ENCODE results near the gene RPS10. TPM values are rescaled to one million over a fixed set of nuclear protein-coding genes. Genes with fewer than 3 reads are reported as not detected.

Gene RPS10
- total and polyA plus RNA-seq, 2 donors (not counting 3 experiments of a cell fraction or from before 2014, with no cell fraction given) = 1,416 to 5,496 TPM

DNA sequence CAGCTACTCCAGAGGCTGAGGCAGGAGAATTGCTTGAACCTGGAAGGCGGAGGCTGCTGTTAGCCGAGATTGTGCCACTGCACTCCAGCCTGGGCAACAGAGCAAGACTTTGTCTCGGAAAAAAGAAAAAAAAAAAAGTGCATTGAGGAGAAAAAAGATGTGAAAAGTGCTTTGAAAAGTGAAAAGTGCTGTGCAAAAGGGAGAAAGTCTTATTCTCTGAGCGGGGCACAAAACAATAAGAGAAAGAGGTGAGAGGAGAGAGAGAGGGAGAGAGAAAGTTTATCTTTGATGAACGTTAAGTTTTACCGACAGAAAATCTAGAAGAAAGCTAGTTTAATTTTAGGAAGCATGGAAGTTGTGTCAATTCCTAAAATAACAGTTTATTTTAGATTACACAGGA is 36.1 kb upstream of the RPS10 start:
- Histone ChIP-seq H3K9me1 (replicated peaks; ENCODE audit: control insufficient read depth, extremely low read depth, insufficient read depth, low read length) (no peaks in the 10 kb centered on the region), H3K4me2 (ENCODE audit: insufficient read depth, low read length) (no peak overlapping the region), H3K36me3 (ENCODE audit: control insufficient read depth in 2 of 2, extremely low read depth in 1 of 2, insufficient read depth in 2 of 2, low read length in 2 of 2) (no peaks in the 10 kb centered on the region), H3K4me3 (replicated peaks in 1 of 3; ENCODE audit: insufficient read depth in 1 of 3, low read depth in 1 of 3, low read length in 3 of 3) (no peak overlapping the region), H4K20me1 (replicated peaks; ENCODE audit: control insufficient read depth, extremely low read depth, insufficient read depth, low read length) (no peaks in the 10 kb centered on the region), H3K9ac (replicated peaks; ENCODE audit: extremely low read depth, insufficient read depth, low read length) (no peak overlapping the region), H2AFZ (ENCODE audit: low read depth, low read length) (no peak overlapping the region), H3K79me2 (ENCODE audit: control insufficient read depth, insufficient read depth, low read length) (no peaks in the 10 kb centered on the region), H3K4me1 (ENCODE audit: control insufficient read depth, extremely low read depth, insufficient read depth, low read length) (no peaks in the 10 kb centered on the region), H3K9me3 (replicated peaks; ENCODE audit: control insufficient read depth, insufficient read depth, low read length) (no peaks in the 10 kb centered on the region), H3K27me3 (ENCODE audit: control insufficient read depth in 2 of 2, insufficient read depth in 2 of 2, low read length in 2 of 2) (peaks cover 5 to 14% of the 10 kb centered on the region in 2 experiments), H3K27ac (ENCODE audit: insufficient read depth, low read depth, low read length) (no peak overlapping the region)
- BruUV-seq (replicated peaks) = no TSS peak
- DNase-seq (ENCODE audit: low read depth, low spot score) = no peak
- POLR2A ChIA-PET = interaction anchor here (0.7 kb wide), 1 partner anchor 131 kb away, joined by 3 read pairs; no protein-coding TSS in a partner anchor
- dilution Hi-C loops (cut with MboI; ENCODE audit: extremely low pct_ligation_motif_present, low sequenced_read_pairs) (no loop called here), intact Hi-C loops (cut with micrococcal nuclease) (no loop called here)
- TF ChIP-seq MYC (IDR thresholded peaks at IDR 0.05; ENCODE audit: low read depth, low read length) (no peak), JUN (IDR thresholded peaks at IDR 0.05; ENCODE audit: borderline replicate concordance, insufficient read depth, insufficient read length, low read depth) (no peak), GATA2 (IDR thresholded peaks at IDR 0.05; ENCODE audit: insufficient read depth, insufficient read length, low read depth, low read length) (no peak), FOS (IDR thresholded peaks at IDR 0.05; ENCODE audit: borderline replicate concordance, insufficient read depth, low read length) (no peak), POLR2A (IDR thresholded peaks at IDR 0.05; ENCODE audit: low read depth, low read length) (no peak), POLR2AphosphoS5 (IDR thresholded peaks at IDR 0.05; ENCODE audit: insufficient read depth, low read depth, low read length) (no peak), EZH2 (IDR thresholded peaks at IDR 0.05; ENCODE audit: borderline replicate concordance, low read depth, low read length, severe bottlenecking) (no peak)
- TF ChIP-seq, protein P1, sequence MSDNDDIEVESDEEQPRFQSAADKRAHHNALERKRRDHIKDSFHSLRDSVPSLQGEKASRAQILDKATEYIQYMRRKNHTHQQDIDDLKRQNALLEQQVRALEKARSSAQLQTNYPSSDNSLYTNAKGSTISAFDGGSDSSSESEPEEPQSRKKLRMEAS (IDR thresholded peaks at IDR 0.05; ENCODE audit: insufficient read depth, insufficient read length) = no peak
- CTCF ChIA-PET = interaction anchor here (0.7 to 5.8 kb wide), 5 partner anchors 36 to 779 kb away, joined by 3 to 114 read pairs (median 3); partner anchors contain the start of gene RPS10
- no peak for FAIRE-seq

Measured in endothelial cell of umbilical vein (primary cell).